Measurements from ENCODE around the gene QPRT. TPM values are rescaled to one million over a fixed set of nuclear protein-coding genes. Genes with fewer than 3 reads are reported as not detected.

The QPRT gene
- total and polyA plus RNA-seq, 2 donors (not counting 1 experiment from before 2014, with no cell fraction given), result 27.7 to 94.0 TPM

DNA sequence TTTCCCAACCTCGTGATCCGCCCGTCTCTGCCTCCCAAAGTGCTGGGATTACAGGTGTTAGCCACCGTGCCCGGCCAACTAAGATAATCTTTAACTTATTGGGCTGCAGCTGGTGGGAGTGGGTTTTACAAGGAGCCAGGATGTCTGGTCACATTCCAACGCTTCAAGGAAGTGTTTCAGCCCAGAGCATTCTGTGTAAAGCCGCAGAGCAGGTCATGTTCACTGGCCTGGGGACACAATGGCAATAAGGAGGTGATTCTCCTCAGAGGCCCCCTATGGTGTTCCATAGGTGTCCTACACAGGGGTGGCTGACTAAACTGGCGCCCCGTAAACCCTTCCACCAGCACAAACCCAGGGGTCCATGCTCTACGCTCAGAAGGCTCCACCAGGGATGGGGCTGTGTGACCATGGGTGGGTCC lies 1.2 kb downstream of the QPRT start:
- Histone ChIP-seq H3K4me3 (replicated peaks in 1 of 4; ENCODE audit: control extremely low read depth in 1 of 4, insufficient read depth in 1 of 4, low read depth in 3 of 4, low read length in 4 of 4) (peak overlapping the region in 2 of 4 experiments; percentile 37 to 69), H3K9ac (ENCODE audit: insufficient read depth, low read length) (no peak overlapping the region), H2AFZ (ENCODE audit: low read length) (no peak overlapping the region), H3K79me2 (ENCODE audit: control insufficient read depth, insufficient read depth, low read length) (no peaks in the 10 kb centered on the region), H4K20me1 (ENCODE audit: control insufficient read depth, extremely low read depth, insufficient read depth, low read length) (no peaks in the 10 kb centered on the region), H3K36me3 (ENCODE audit: control insufficient read depth, insufficient read depth, low read length) (no peaks in the 10 kb centered on the region), H3K27ac (ENCODE audit: insufficient read depth, low read length) (no peak overlapping the region), H3K27me3 (ENCODE audit: control insufficient read depth, insufficient read depth, low read length) (no peaks in the 10 kb centered on the region), H3K9me3 (ENCODE audit: control insufficient read depth, insufficient read depth, low read depth, low read length) (no peaks in the 10 kb centered on the region), H3K4me2 (ENCODE audit: extremely low read depth, insufficient read depth, low read length) (no peak overlapping the region), H3K4me1 (ENCODE audit: control insufficient read depth, extremely low read depth, insufficient read depth, low read length) (no peaks in the 10 kb centered on the region)
- DNase-seq (ENCODE audit: low read depth in 2 of 2), result no peak
- TF ChIP-seq CTCF (conservative IDR thresholded peaks at IDR 0.05 in 1 of 2, IDR thresholded peaks at IDR 0.05 in 1 of 2; ENCODE audit: low read depth in 1 of 2, low read length in 2 of 2) (no peak), EZH2 (IDR thresholded peaks at IDR 0.05; ENCODE audit: low read length, missing control alignments) (no peak)

GRCh38 chr16:29683543-29684090 lies 4.6 kb downstream of the QPRT start:
- Histone ChIP-seq H3K79me2 (ENCODE audit: control insufficient read depth, insufficient read depth, low read length) (no peaks in the 10 kb centered on the region), H3K27ac (ENCODE audit: insufficient read depth, low read length) (no peak overlapping the region), H3K36me3 (ENCODE audit: control insufficient read depth, insufficient read depth, low read length) (no peaks in the 10 kb centered on the region), H3K27me3 (ENCODE audit: control insufficient read depth, insufficient read depth, low read length) (no peaks in the 10 kb centered on the region), H3K4me1 (ENCODE audit: control insufficient read depth, extremely low read depth, insufficient read depth, low read length) (no peaks in the 10 kb centered on the region), H3K4me2 (ENCODE audit: extremely low read depth, insufficient read depth, low read length) (no peak overlapping the region), H3K9ac (ENCODE audit: insufficient read depth, low read length) (no peak overlapping the region), H3K4me3 (replicated peaks in 1 of 4; ENCODE audit: control extremely low read depth in 1 of 4, insufficient read depth in 1 of 4, low read depth in 3 of 4, low read length in 4 of 4) (no peak overlapping the region), H4K20me1 (ENCODE audit: control insufficient read depth, extremely low read depth, insufficient read depth, low read length) (no peaks in the 10 kb centered on the region), H3K9me3 (ENCODE audit: control insufficient read depth, insufficient read depth, low read depth, low read length) (no peaks in the 10 kb centered on the region), H2AFZ (ENCODE audit: low read length) (no peak overlapping the region)
- TF ChIP-seq EZH2 (IDR thresholded peaks at IDR 0.05; ENCODE audit: low read length, missing control alignments), result no peak
- TF ChIP-seq CTCF (conservative IDR thresholded peaks at IDR 0.05 in 1 of 2, IDR thresholded peaks at IDR 0.05 in 1 of 2; ENCODE audit: low read depth in 1 of 2, low read length in 2 of 2), result no peak
- no peak for DNase-seq (ENCODE audit: low read depth in 2 of 2)

DNA sequence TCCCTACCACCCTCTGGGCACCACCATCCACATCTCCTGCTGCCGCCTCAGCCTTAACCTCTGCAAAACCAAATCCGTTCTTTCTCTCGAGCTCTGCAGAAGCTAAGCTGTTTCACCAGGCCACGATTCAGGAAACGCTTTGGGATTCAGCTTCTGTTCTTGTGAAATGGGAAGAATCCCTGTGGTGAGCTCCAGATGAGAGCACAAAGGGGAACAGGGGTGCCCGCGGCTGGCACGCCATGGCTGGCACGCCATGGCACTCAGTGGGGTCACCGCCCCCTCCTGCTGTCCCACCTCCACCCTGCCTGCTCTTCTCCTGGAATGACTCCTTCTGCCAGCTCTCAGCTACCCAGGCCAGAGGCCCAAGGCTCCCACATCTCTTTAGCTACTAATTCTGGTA lies 5.7 kb downstream of the QPRT start:
- H3K79me2 ChIP-seq (ENCODE audit: control insufficient read depth, insufficient read depth, low read length), result no peaks in the 10 kb centered on the region
- TF ChIP-seq EZH2 (IDR thresholded peaks at IDR 0.05; ENCODE audit: low read length, missing control alignments) (no peak), CTCF (conservative IDR thresholded peaks at IDR 0.05 in 1 of 2, IDR thresholded peaks at IDR 0.05 in 1 of 2; ENCODE audit: low read depth in 1 of 2, low read length in 2 of 2) (no peak)
- no peak overlapping the region for H3K4me3 ChIP-seq (replicated peaks in 1 of 4; ENCODE audit: control extremely low read depth in 1 of 4, insufficient read depth in 1 of 4, low read depth in 3 of 4, low read length in 4 of 4)
- H3K27me3 ChIP-seq (ENCODE audit: control insufficient read depth, insufficient read depth, low read length), result no peaks in the 10 kb centered on the region
- DNase-seq (ENCODE audit: low read depth in 2 of 2), result no peak
- no peaks in the 10 kb centered on the region for H3K36me3 ChIP-seq (ENCODE audit: control insufficient read depth, insufficient read depth, low read length)
- H3K4me1 ChIP-seq (ENCODE audit: control insufficient read depth, extremely low read depth, insufficient read depth, low read length), result no peaks in the 10 kb centered on the region
- H3K9ac ChIP-seq (ENCODE audit: insufficient read depth, low read length), result no peak overlapping the region
- no peak overlapping the region for H2AFZ ChIP-seq (ENCODE audit: low read length)
- H3K4me2 ChIP-seq (ENCODE audit: extremely low read depth, insufficient read depth, low read length), result no peak overlapping the region
- H4K20me1 ChIP-seq (ENCODE audit: control insufficient read depth, extremely low read depth, insufficient read depth, low read length), result no peaks in the 10 kb centered on the region
- no peaks in the 10 kb centered on the region for H3K9me3 ChIP-seq (ENCODE audit: control insufficient read depth, insufficient read depth, low read depth, low read length)
- H3K27ac ChIP-seq (ENCODE audit: insufficient read depth, low read length), result no peak overlapping the region
